Stomach (tissue), 9 donors: Measurements from ENCODE around the gene THADA. TPM values are rescaled to one million over a fixed set of nuclear protein-coding genes. Genes with fewer than 3 reads are reported as not detected.
A peak's percentile ranks its signal among the peaks of the same experiment; 100 is the strongest.

Experiments
- DNase-seq, 2 donors: peaks; one replicate each; pipeline versions ENCODE4 v3.0.0 to v3.0.0-alpha.2; 2013 to 2019
- H3K27ac ChIP-seq, 5 donors: fragments of 200-600 bp in 4 of 5; sonication (generic) in 4 of 5; one replicate each; pipeline ENCODE4 v1.5.1; 2013 to 2019; ENCODE audit warnings: mild to moderate bottlenecking in 1 of 5, moderate library complexity in 1 of 5
- H3K27me3 ChIP-seq, 3 donors: fragments of 200-600 bp; sonication (generic); one replicate each; pipeline ENCODE4 v1.5.1; 2017 to 2019; ENCODE audit warnings: mixed run types in 1 of 3
- H3K36me3 ChIP-seq, 4 donors: fragments of 200-600 bp; sonication (generic); 1 replicate in 3 of 4; 2 replicates in 1 of 4; pipeline ENCODE4 v1.5.1; 2016 to 2019
- H3K4me1 ChIP-seq, 4 donors: fragments of 200-600 bp; sonication (generic); one replicate each; pipeline ENCODE4 v1.5.1; 2016 to 2019
- H3K4me3 ChIP-seq, 4 donors: fragments of 200-600 bp; sonication (generic) in 3 of 4; one replicate each; pipeline ENCODE4 v1.5.1; 2016 to 2019; ENCODE audit warnings: mild to moderate bottlenecking in 1 of 4
- H3K9me3 ChIP-seq, 4 donors: fragments of 200-600 bp; sonication (generic); one replicate each; pipeline ENCODE4 v1.5.1; 2016 to 2019
- EP300 ChIP-seq: sonication (generic); formaldehyde crosslinking; IDR thresholded peaks from one replicate; pipeline ENCODE4 v1.6.1; 2017; ENCODE audit warnings: antibody characterized with exemption
- POLR2A ChIP-seq, 4 donors: fragments of 450-650 bp; IDR thresholded peaks; one replicate each; pipeline ENCODE4 v1.6.1; 2016; ENCODE audit warnings: antibody characterized with exemption in 4 of 4, control low read depth in 2 of 4, mild to moderate bottlenecking in 1 of 4, moderate library complexity in 1 of 4
- POLR2AphosphoS5 ChIP-seq, 3 donors: sonication (generic); formaldehyde crosslinking; IDR thresholded peaks; one replicate each; pipeline ENCODE4 v1.6.1; 2016; ENCODE audit warnings: antibody characterized with exemption in 3 of 3
- whole genome bisulfite sequencing, 5 donors: extraction: QIAGEN DNeasy Blood & Tissue Kit in 3 of 5; methylation state at CpG; one replicate each; pipeline versions ENCODE4 v1.1.5 to v1.1.7; 2013 to 2018; 5-methylcytosine and 5-hydroxymethylcytosine counted together
- intact Hi-C: fragments of 100-400 bp; cut with DNase I; formaldehyde crosslinking; loops from one replicate; pipeline ENCODE4 v1.15.1; 2023; ENCODE audit warnings: low total_unique reads
- polyA plus RNA-seq, 3 donors: library from polyadenylated mRNA; stranded (reverse); fragments of 200-250 nt; gene quantifications; one replicate each; pipeline ENCODE4 v1.2.3, GENCODE V29; 2013
- total RNA-seq, 5 donors: library from RNA; depleted of rRNA; stranded (reverse); fragments of >200 nt; gene quantifications; one replicate each; pipeline versions ENCODE4 v1.1.0 to v1.2.3, GENCODE V29; 2014 to 2016
- TF ChIP-seq, protein P1 (sequence below), 7 experiments: fragments of 450-650 bp in 4 of 7; fragments of 200-600 bp in 3 of 7; sonication (generic) in 3 of 7; IDR thresholded peaks; one replicate each; pipeline ENCODE4 v1.5.1; 2016 to 2019; ENCODE audit warnings: antibody characterized with exemption in 7 of 7, control low read depth in 2 of 7, mild to moderate bottlenecking in 1 of 7
- donor health status: healthy with polysubstance abuse.
- donor health status: Bipolar disorder and iron deficiency.
- donor health status: healthy.

Gene THADA
- total and polyA plus RNA-seq, 8 donors = 8.0 to 109 (median 31.9) TPM

DNA sequence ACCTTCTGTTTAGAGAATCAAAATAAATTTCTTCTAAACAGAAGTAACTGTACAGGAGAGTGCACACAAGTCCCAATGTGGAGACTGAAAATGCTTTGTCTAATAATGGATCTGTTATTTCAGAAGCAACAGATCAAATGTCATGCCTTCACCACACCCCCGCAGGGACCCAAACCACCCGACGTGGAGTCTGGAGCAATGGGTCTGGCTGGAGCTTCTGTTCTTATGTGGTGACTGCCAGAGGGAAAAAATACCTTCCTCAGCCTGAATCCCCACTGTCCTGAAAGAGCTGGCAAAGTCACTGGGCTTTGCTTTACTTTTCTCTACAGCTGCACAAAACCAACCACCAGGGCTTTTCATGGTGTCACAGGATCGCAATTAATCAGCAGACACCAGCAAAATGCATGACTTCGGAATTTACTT lies 250.4 kb downstream of the THADA start:
- no peak overlapping the region for H3K4me3 ChIP-seq
- peaks cover 38 to 92% (median 75%) of the 10 kb centered on the region in 4 donors for H3K4me1 ChIP-seq
- DNase-seq = no peak
- no peaks in the 10 kb centered on the region for H3K9me3 ChIP-seq
- peaks cover 0 to 8% (median 4%) of the 10 kb centered on the region in 4 donors for H3K36me3 ChIP-seq
- peak overlapping the region in 4 of 5 donors; percentile 58 to 81 (median 76) for H3K27ac ChIP-seq
- 36 to 61% (median 49%) methylated on average over 5 of the region's 5 CpGs for WGBS, 5 donors
- TF ChIP-seq, protein P1, sequence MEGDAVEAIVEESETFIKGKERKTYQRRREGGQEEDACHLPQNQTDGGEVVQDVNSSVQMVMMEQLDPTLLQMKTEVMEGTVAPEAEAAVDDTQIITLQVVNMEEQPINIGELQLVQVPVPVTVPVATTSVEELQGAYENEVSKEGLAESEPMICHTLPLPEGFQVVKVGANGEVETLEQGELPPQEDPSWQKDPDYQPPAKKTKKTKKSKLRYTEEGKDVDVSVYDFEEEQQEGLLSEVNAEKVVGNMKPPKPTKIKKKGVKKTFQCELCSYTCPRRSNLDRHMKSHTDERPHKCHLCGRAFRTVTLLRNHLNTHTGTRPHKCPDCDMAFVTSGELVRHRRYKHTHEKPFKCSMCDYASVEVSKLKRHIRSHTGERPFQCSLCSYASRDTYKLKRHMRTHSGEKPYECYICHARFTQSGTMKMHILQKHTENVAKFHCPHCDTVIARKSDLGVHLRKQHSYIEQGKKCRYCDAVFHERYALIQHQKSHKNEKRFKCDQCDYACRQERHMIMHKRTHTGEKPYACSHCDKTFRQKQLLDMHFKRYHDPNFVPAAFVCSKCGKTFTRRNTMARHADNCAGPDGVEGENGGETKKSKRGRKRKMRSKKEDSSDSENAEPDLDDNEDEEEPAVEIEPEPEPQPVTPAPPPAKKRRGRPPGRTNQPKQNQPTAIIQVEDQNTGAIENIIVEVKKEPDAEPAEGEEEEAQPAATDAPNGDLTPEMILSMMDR (IDR thresholded peaks at IDR 0.05) = no peak
- TF ChIP-seq EP300 (no peak), POLR2A (IDR thresholded peaks at IDR 0.05) (no peak), POLR2AphosphoS5 (IDR thresholded peaks at IDR 0.05) (no peak)
- intact Hi-C loops = no loop called here
- H3K27me3 ChIP-seq = no peaks in the 10 kb centered on the region

DNA sequence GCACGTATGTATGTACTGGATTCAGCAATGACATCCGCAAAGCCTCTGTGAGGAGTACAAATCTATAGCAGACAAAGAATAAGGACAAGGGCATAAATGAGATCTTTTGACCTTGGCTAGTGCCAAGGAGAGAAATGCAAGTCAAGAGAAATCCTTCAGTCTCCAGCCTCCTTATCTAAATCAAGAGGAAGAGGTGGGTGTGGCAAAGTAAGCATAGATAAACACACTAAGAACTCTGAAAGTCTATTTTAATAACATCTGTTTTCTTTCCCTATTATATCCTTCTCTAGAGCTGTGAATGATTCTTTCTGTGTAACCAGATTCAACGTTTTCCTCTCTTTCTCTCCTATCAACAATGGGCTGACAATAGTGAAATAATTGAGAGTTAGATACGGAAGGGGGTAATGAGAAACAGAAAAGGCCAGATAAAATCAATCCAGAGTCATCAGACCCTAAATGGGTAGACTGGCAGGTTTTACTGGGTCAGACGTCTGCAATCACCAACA lies 250.9 kb downstream of the THADA start:
- Histone ChIP-seq H3K4me1 (peaks cover 38 to 92% (median 74%) of the 10 kb centered on the region in 4 donors), H3K9me3 (no peaks in the 10 kb centered on the region), H3K4me3 (no peak overlapping the region), H3K36me3 (peaks cover 0 to 8% (median 4%) of the 10 kb centered on the region in 4 donors), H3K27me3 (no peaks in the 10 kb centered on the region), H3K27ac (peak overlapping the region in 4 of 5 donors; percentile 58 to 81 (median 76))
- DNase-seq = no peak
- TF ChIP-seq POLR2AphosphoS5 (IDR thresholded peaks at IDR 0.05) = peak in 1 of 3 donors; percentile 22
- TF ChIP-seq, protein P1 (IDR thresholded peaks at IDR 0.05) = no peak
- WGBS, 5 donors = 36 to 42% (median 37%) methylated on average over 5 of the region's 5 CpGs
- intact Hi-C loops = no loop called here

DNA sequence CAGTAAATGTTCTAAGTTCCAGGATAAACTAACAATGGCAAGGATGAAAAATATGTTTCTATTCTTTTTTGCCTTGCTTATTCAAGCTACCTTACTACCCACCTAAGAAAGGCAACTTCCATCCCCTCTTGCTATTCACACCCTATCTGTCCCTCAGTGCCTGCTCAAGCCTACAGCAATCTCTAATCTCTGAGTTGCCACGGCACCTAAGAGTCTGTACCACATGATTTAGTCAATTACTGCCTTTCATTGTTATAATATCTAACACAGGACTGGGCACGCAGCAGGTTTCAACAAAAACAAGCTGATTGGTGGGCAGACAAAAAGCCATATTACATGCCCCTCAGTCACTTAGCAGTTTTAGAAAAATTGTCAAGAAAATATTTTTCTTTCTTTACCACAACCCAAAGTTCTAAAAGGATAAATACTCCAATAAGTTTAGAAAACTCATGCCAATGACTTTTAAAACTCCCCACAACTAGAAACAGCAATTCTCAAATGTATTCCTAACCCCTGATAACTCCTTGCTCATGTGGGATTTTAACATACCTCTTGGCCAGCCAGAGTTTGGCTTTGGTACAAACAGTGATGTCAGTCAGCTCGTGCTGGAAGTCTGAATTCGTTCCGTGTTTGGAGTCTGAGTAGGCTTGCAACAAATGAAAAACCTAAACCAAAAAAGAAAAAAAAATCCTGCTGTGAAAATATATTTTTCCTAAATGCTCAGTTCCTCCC lies 252.1 kb downstream of the THADA start:
- peak overlapping the region; percentile 14 to 81 (median 73) for H3K27ac ChIP-seq
- peaks cover 0 to 8% (median 4%) of the 10 kb centered on the region in 4 donors for H3K36me3 ChIP-seq
- DNase-seq = peak; percentile 79 to 92
- no peaks in the 10 kb centered on the region for H3K27me3 ChIP-seq
- 13 to 31% (median 27%) methylated on average over 5 of the region's 5 CpGs for WGBS, 5 donors
- peaks cover 38 to 83% (median 68%) of the 10 kb centered on the region in 4 donors for H3K4me1 ChIP-seq
- H3K9me3 ChIP-seq = no peaks in the 10 kb centered on the region
- H3K4me3 ChIP-seq = no peak overlapping the region
- peak; percentile 28 to 59 (median 41) for TF ChIP-seq POLR2AphosphoS5 (IDR thresholded peaks at IDR 0.05)
- TF ChIP-seq POLR2A (IDR thresholded peaks at IDR 0.05) = no peak
- intact Hi-C loops = no loop called here

DNA sequence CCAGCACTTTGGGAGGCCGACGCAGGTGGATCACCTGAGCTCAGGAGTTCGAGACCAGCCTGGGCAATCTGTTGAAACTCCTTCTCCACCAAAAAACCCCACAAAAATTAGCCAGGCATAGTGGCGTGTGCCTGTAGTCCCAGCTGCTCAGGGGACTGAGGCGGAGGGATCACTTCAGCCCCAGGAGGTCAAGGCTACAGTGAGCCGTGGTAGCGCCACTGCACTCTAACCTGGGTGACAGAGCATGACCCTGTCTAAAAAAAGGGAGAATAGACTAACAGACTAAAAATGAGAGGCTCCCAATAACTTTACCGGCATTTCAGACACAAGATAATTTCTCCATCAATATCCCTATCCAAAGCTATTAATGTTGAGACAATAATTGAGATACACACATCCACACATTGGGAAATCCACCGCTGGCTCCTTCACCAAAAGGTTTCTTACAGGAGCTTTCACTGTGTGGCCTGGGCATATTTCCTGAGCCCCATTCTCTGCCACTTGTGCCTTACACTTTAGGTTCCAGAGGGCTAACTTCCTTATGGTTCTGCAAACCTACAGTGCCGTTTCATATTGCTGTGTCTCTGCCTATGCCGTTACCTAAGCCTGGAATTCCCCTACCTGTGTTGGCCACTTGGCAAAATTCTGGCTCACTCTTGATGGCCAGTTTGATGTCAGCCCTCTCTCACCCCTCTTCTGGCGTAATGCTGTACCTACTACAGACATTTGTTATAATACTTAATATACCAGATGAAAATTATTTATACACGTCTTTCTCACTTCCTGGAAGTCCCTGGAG lies 253.7 kb downstream of the THADA start:
- H3K9me3 ChIP-seq = no peaks in the 10 kb centered on the region
- WGBS, 5 donors = 90 to 96% (median 91%) methylated on average over 13 of the region's 13 CpGs
- TF ChIP-seq, protein P1 (IDR thresholded peaks at IDR 0.05) = no peak
- TF ChIP-seq POLR2A (IDR thresholded peaks at IDR 0.05) (no peak), EP300 (no peak), POLR2AphosphoS5 (IDR thresholded peaks at IDR 0.05) (no peak)
- intact Hi-C loops = no loop called here
- H3K4me3 ChIP-seq = no peak overlapping the region
- peaks cover 0 to 8% (median 4%) of the 10 kb centered on the region in 4 donors for H3K36me3 ChIP-seq
- peaks cover 38 to 70% (median 61%) of the 10 kb centered on the region in 4 donors for H3K4me1 ChIP-seq
- H3K27me3 ChIP-seq = no peaks in the 10 kb centered on the region
- DNase-seq = no peak
- peak overlapping the region in 4 of 5 donors; percentile 24 to 81 (median 58) for H3K27ac ChIP-seq
